Measurements from ENCODE around the gene VSIG8. TPM values are rescaled to one million over a fixed set of nuclear protein-coding genes. Genes with fewer than 3 reads are reported as not detected.

Gene VSIG8
- total and polyA plus RNA-seq, 2 of the 8 experiments (the other 6 are each of a cell fraction or from before 2014, with no cell fraction given): not detected

- no peak for TF ChIP-seq E2F6 (IDR thresholded peaks at IDR 0.05)
Observed at GRCh38 chr1:159870704-159871103, 8.2 kb upstream of the VSIG8 start (continued).
